Measurements from ENCODE around the gene ZNF648. TPM values are rescaled to one million over a fixed set of nuclear protein-coding genes. Genes with fewer than 3 reads are reported as not detected.

ZNF648 gene
- total and polyA plus RNA-seq, 10 of the 15 experiments (the other 5 are each of a cell fraction or from before 2014, with no cell fraction given): 0.05 TPM; not detected in 9

- TF ChIP-seq, protein P1, sequence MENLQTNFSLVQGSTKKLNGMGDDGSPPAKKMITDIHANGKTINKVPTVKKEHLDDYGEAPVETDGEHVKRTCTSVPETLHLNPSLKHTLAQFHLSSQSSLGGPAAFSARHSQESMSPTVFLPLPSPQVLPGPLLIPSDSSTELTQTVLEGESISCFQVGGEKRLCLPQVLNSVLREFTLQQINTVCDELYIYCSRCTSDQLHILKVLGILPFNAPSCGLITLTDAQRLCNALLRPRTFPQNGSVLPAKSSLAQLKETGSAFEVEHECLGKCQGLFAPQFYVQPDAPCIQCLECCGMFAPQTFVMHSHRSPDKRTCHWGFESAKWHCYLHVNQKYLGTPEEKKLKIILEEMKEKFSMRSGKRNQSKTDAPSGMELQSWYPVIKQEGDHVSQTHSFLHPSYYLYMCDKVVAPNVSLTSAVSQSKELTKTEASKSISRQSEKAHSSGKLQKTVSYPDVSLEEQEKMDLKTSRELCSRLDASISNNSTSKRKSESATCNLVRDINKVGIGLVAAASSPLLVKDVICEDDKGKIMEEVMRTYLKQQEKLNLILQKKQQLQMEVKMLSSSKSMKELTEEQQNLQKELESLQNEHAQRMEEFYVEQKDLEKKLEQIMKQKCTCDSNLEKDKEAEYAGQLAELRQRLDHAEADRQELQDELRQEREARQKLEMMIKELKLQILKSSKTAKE (IDR thresholded peaks at IDR 0.05; ENCODE audit: low read depth, poor library complexity, severe bottlenecking): no peak
- no peak for TF ChIP-seq IKZF1 (conservative IDR thresholded peaks at IDR 0.05)
- no peak for TF ChIP-seq POLR2A (IDR thresholded peaks at IDR 0.05; ENCODE audit: low read depth, low read length)
- no peak for TF ChIP-seq YY1 (IDR thresholded peaks at IDR 0.05; ENCODE audit: low read depth, low read length)
- no peak for TF ChIP-seq CBX3 (IDR thresholded peaks at IDR 0.05; ENCODE audit: borderline replicate concordance, low read depth)
- TF ChIP-seq, protein P2, sequence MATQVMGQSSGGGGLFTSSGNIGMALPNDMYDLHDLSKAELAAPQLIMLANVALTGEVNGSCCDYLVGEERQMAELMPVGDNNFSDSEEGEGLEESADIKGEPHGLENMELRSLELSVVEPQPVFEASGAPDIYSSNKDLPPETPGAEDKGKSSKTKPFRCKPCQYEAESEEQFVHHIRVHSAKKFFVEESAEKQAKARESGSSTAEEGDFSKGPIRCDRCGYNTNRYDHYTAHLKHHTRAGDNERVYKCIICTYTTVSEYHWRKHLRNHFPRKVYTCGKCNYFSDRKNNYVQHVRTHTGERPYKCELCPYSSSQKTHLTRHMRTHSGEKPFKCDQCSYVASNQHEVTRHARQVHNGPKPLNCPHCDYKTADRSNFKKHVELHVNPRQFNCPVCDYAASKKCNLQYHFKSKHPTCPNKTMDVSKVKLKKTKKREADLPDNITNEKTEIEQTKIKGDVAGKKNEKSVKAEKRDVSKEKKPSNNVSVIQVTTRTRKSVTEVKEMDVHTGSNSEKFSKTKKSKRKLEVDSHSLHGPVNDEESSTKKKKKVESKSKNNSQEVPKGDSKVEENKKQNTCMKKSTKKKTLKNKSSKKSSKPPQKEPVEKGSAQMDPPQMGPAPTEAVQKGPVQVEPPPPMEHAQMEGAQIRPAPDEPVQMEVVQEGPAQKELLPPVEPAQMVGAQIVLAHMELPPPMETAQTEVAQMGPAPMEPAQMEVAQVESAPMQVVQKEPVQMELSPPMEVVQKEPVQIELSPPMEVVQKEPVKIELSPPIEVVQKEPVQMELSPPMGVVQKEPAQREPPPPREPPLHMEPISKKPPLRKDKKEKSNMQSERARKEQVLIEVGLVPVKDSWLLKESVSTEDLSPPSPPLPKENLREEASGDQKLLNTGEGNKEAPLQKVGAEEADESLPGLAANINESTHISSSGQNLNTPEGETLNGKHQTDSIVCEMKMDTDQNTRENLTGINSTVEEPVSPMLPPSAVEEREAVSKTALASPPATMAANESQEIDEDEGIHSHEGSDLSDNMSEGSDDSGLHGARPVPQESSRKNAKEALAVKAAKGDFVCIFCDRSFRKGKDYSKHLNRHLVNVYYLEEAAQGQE (IDR thresholded peaks at IDR 0.05; ENCODE audit: low read depth, low read length): no peak
These were observed 635 bp downstream of the ZNF648 start (continued) for GRCh38 chr1:182060877-182061276.

GRCh38 chr1:182059936-182060335 is 1.6 kb downstream of the ZNF648 start:
- RAD21 ChIA-PET (ENCODE audit: unreplicated experiment): interaction anchor here (1.2 kb wide), 1 partner anchor 21 kb away, joined by 4 read pairs; no protein-coding TSS in a partner anchor
- no peaks in the 10 kb centered on the region for H3K4me1 ChIP-seq (ENCODE audit: control insufficient read depth, insufficient read depth, low read length)
- no peak for ATAC-seq
- no peaks in the 10 kb centered on the region for H3K36me3 ChIP-seq (ENCODE audit: control insufficient read depth in 2 of 2, insufficient read depth in 2 of 2, low read length in 1 of 2)
- H3K9me3 ChIP-seq (replicated peaks; ENCODE audit: control insufficient read depth, insufficient read depth, low read length): no peaks in the 10 kb centered on the region
- no TSS peak for BruUV-seq (replicated peaks)
- H3K27ac ChIP-seq (ENCODE audit: control insufficient read depth, insufficient read depth): no peak overlapping the region
- no peak overlapping the region for H3K4me3 ChIP-seq
- CTCF ChIA-PET: interaction anchor here (2.0 to 2.2 kb wide), 2 partner anchors 20 to 24 kb away, joined by 4 to 8 read pairs; no protein-coding TSS in a partner anchor
- POLR2A ChIA-PET: no interaction called here
- no peak for DNase-seq (ENCODE audit: low read depth, low spot score)
- H3K27me3 ChIP-seq (replicated peaks in 1 of 2; ENCODE audit: control insufficient read depth in 2 of 2, insufficient read depth in 2 of 2, low read length in 1 of 2): peaks cover 3 to 7% of the 10 kb centered on the region in 2 experiments; a peak in 3 of 4 replicates
- TF ChIP-seq, protein P3, sequence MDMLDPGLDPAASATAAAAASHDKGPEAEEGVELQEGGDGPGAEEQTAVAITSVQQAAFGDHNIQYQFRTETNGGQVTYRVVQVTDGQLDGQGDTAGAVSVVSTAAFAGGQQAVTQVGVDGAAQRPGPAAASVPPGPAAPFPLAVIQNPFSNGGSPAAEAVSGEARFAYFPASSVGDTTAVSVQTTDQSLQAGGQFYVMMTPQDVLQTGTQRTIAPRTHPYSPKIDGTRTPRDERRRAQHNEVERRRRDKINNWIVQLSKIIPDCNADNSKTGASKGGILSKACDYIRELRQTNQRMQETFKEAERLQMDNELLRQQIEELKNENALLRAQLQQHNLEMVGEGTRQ (IDR thresholded peaks at IDR 0.05; ENCODE audit: borderline replicate concordance, low read depth, low read length): no peak
- TF ChIP-seq ZBTB4 (CRISPR knock-in tag; IDR thresholded peaks at IDR 0.05): no peak
- no peak for TF ChIP-seq POLR2A (IDR thresholded peaks at IDR 0.05; ENCODE audit: low read depth, low read length)
- TF ChIP-seq JUND (IDR thresholded peaks at IDR 0.05; ENCODE audit: low read depth, low read length): no peak
- no peak for TF ChIP-seq HDAC6 (IDR thresholded peaks at IDR 0.05; ENCODE audit: unreplicated experiment)
- intact Hi-C loops (cut with micrococcal nuclease; ENCODE audit: unreplicated experiment): loop anchor here (10.0 kb wide), 1 partner anchor 865 kb away; no protein-coding TSS in a partner anchor
- no peaks in the 10 kb centered on the region; the same call in 1 of the 2 replicates for H4K20me1 ChIP-seq (ENCODE audit: control insufficient read depth, insufficient read depth)
- no peak overlapping the region for H3K4me2 ChIP-seq (ENCODE audit: control insufficient read depth, insufficient read depth)
- H3K9ac ChIP-seq (ENCODE audit: control insufficient read depth, insufficient read depth, low read length): no peak overlapping the region
- in situ Hi-C loops (cut with MboI): no loop called here
- 50% methylated on average over 2 of the region's 2 CpGs for WGBS (ENCODE audit: insufficient coverage, insufficient replicate concordance, low lambda C conversion rate, missing lambda C conversion rate)
- no peaks in the 10 kb centered on the region for H3K79me2 ChIP-seq (ENCODE audit: control insufficient read depth, insufficient read depth, low read length)
- no peak overlapping the region for H2AFZ ChIP-seq (ENCODE audit: control insufficient read depth, low read depth, low read length)
- SMC1A ChIA-PET (ENCODE audit: uncharacterized antibody, unreplicated experiment): interaction anchor here (0.6 to 1.1 kb wide), 2 partner anchors 121 to 184 kb away, joined by 3 read pairs; no protein-coding TSS in a partner anchor
- FAIRE-seq: no peak

Data from GM12878 (cell line).